Left lobe of liver (tissue), 2 donors: Measurements from ENCODE around the gene OSBPL10. TPM values are rescaled to one million over a fixed set of nuclear protein-coding genes. Genes with fewer than 3 reads are reported as not detected.

Experiments
- ATAC-seq: fragments of 200-7000 bp; cut with Tn5 transposase; one replicate; pipeline ENCODE4 v1.9.1; 2020; ENCODE audit warnings: mild to moderate bottlenecking, moderate library complexity
- DNase-seq: peaks from one replicate; pipeline ENCODE4 v3.0.0-alpha.2; 2020; ENCODE audit warnings: low spot score
- total RNA-seq: library from RNA; stranded (reverse); gene quantifications from one replicate; pipeline ENCODE4 v1.2.1, GENCODE V29; 2021
- donor health status: DM: no; HTN: no; CAD: no; lungs with moderate emphysema.
- donor health status: DM: no; HTN: yes; CAD: no.

Gene OSBPL10
- total RNA-seq, 1 donor from 2014 or later, result 3.2 TPM

- DNase-seq, result no peak
- ATAC-seq, result no peak
Measured at GRCh38 chr3:31929826-31930502, 51.1 kb downstream of the OSBPL10 start.

GRCh38 chr3:31927811-31928210 is 53.3 kb downstream of the OSBPL10 start:
- no peak for DNase-seq
- ATAC-seq, result no peak

GRCh38 chr3:31926543-31926942 is 54.5 kb downstream of the OSBPL10 start:
- DNase-seq, result no peak
- no peak for ATAC-seq

GRCh38 chr3:31925271-31925630 is 55.8 kb downstream of the OSBPL10 start:
- no peak for ATAC-seq
- no peak for DNase-seq

GRCh38 chr3:31924610-31925270 is 56.3 kb downstream of the OSBPL10 start:
- no peak for ATAC-seq
- no peak for DNase-seq

GRCh38 chr3:31922962-31923361 is 58.1 kb downstream of the OSBPL10 start:
- DNase-seq, result no peak
- ATAC-seq, result no peak

GRCh38 chr3:31921837-31922236 is 59.2 kb downstream of the OSBPL10 start:
- DNase-seq, result no peak
- no peak for ATAC-seq

- ATAC-seq (no peak), DNase-seq (no peak)
Measured at GRCh38 chr3:31920310-31920709, 60.8 kb downstream of the OSBPL10 start.

- ATAC-seq (no peak), DNase-seq (no peak)
Measured at GRCh38 chr3:31919528-31919927, 61.5 kb downstream of the OSBPL10 start.

- DNase-seq (no peak), ATAC-seq (no peak)
Measured at GRCh38 chr3:31918179-31919150, 62.6 kb downstream of the OSBPL10 start.

GRCh38 chr3:31917303-31918005 is 63.6 kb downstream of the OSBPL10 start:
- no peak for DNase-seq
- no peak for ATAC-seq

- ATAC-seq (no peak), DNase-seq (no peak)
Measured at GRCh38 chr3:31911643-31912042, 69.4 kb downstream of the OSBPL10 start.

GRCh38 chr3:31911124-31911523 is 69.9 kb downstream of the OSBPL10 start:
- DNase-seq (no peak), ATAC-seq (no peak)

- ATAC-seq (no peak), DNase-seq (no peak)
Measured at GRCh38 chr3:31909455-31909854, 71.6 kb downstream of the OSBPL10 start.

- DNase-seq, result no peak
- ATAC-seq, result no peak
Measured at GRCh38 chr3:31908391-31909097, 72.5 kb downstream of the OSBPL10 start.

GRCh38 chr3:31906182-31906581 is 74.9 kb downstream of the OSBPL10 start:
- ATAC-seq (no peak), DNase-seq (no peak)

GRCh38 chr3:31903686-31904431 is 77.2 kb downstream of the OSBPL10 start:
- ATAC-seq, result no peak
- no peak for DNase-seq

GRCh38 chr3:31900583-31900982 is 80.5 kb downstream of the OSBPL10 start:
- DNase-seq (no peak), ATAC-seq (no peak)

- ATAC-seq, result no peak
- no peak for DNase-seq
Measured at GRCh38 chr3:31896648-31897433, 84.2 kb downstream of the OSBPL10 start.
